IMR-90 (cell line): ENCODE measurements around the gene TCF12. TPM values are rescaled to one million over a fixed set of nuclear protein-coding genes. Genes with fewer than 3 reads are reported as not detected.

Experiments
- CHD1 ChIP-seq: IDR thresholded peaks from 2 replicates; pipeline ENCODE4 v1.6.1; 2012; ENCODE audit warnings: low read depth, low read length, improper control_type of control experiment
- MAZ ChIP-seq: IDR thresholded peaks from 2 replicates; pipeline ENCODE4 v1.6.1; 2012; ENCODE audit warnings: low read depth, mild to moderate bottlenecking, low read length, improper control_type of control experiment, moderate library complexity, borderline replicate concordance
- RAD21 ChIP-seq: IDR thresholded peaks from 2 replicates; pipeline ENCODE4 v1.6.1; 2012; ENCODE audit warnings: low read length, improper control_type of control experiment
- RFX5 ChIP-seq: IDR thresholded peaks from 2 replicates; pipeline ENCODE4 v1.8.0; 2012; ENCODE audit warnings: low read depth, mild to moderate bottlenecking, low read length, moderate library complexity
- polyA plus RNA-seq, 3 experiments: library from polyadenylated mRNA; depleted of rRNA; stranded (reverse); fragments of >200 nt; gene quantifications; 2 replicates each; pipeline ENCODE4 v1.2.3, GENCODE V29; 2012; ENCODE audit warnings: low replicate concordance in 1 of 3
- total RNA-seq: library from RNA; depleted of rRNA; stranded (reverse); fragments of >200 nt; gene quantifications from 2 replicates; pipeline ENCODE4 v1.2.3, GENCODE V29; 2012

TCF12 gene
- total and polyA plus RNA-seq, 2 of the 4 experiments (the other 2 are of a cell fraction) = 79.4 to 160 TPM

GRCh38 chr15:56886932-56887781 is 31.3 kb upstream of the TCF12 start (continued):
- TF ChIP-seq MAZ = peak; percentile 93
- peak; percentile 10; the same call in 1 of the 2 replicates for TF ChIP-seq RAD21
- TF ChIP-seq RFX5 = no peak; the same call in 1 of the 2 replicates
- TF ChIP-seq CHD1 = no peak
